Stimulated activated CD4-positive, alpha-beta T cell treated with anti-CD3 and anti-CD28 coated beads, Interleukin-15, amount 100 ng/mL, for 48 hours (primary cell): ENCODE measurements around the gene SPOP.
"Not testable (repeated sequence)": the region's sequence is repeated elsewhere in the genome, so short reads cannot be mapped to it uniquely, and the experiment has no call there.

Experiments
- DNase-seq, 2 donors: peaks; one replicate each; pipeline ENCODE4 v3.0.0-alpha.2; 2020; ENCODE audit warnings: low read depth in 2 of 2

Gene SPOP

DNA sequence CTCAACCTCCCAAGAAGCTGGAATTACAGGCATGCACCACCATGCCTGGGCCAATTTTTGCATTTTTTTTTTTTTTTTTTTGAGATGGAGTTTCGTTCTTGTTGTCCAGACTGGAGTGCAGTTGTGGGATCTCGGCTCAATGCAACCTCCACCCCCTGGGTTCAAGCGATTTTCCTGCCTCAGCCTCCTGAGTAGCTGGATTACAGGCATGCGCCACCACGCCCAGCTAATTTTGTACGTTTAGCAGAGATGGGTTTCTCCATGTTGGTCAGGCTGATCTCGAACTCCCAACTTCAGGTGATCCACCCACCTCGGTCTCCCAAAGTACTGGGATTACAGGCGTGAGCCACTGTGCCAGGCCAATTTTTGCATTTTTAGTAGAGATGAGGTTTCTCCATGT, 127.1 kb downstream of the SPOP start:
- DNase-seq: not testable (repeated sequence)

DNA sequence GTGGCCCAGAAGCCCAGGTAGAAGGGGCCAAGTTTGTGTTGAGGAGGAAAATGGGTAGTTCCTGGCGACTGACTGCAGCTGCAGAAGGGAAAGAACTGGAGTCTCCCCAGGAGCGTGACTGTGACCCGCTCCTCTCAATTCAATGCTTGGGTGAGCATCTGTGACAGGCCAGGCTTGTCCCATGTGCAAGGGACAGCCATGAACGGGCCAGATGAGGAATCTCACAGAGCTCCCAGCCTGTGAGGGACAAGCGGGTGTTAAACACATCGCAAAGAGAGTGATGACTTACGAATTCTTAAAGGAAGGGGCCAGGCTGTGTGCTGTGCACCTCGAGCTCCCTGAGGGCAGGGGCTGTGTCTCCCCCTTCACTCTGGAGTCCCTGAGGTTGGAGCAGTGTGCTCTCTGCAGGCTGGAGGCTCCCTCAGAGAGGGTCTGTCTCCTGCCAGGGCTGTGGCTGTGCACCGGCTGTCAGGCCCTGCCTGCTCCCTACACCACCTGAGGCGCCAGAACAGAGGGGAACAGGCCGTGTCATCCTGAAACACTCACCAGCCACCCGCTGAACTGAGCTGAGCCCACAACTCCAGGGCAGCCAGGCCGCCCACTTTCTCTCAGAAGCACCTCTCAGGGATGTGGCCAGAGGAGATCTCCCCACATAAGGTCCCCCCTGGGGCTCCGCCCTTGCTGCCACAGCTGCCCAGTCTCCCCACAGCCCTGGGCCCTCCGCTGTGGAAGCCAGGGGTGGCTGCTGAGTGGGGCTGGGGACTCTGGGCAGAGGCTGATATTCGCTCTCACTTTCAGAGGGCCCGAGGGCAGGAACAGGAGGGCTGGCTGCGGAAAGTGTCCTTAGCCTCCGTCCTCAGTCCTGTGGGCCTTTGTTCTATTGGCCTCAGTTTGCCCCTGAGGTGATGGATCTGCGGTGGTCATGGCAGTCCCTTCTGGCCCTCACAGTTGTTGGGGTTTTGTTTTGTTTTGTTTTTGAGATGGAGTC, 127.9 kb downstream of the SPOP start:
- DNase-seq: no peak

DNA sequence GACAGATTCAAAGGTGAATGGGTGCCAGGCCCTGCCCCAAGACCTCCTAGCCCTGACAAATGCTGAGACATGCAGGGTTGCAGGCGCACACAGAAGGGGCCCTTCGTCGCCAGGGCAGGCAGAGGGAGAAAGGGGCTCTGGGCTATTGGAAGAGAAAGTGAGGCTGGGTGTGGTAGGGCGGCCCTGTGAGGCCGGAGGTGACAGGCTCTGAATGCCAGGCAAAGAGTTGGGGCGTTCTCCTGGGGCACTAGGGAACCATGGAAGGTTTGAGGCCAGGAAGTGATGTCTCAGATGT, 128.6 kb downstream of the SPOP start:
- DNase-seq: no peak
